GM21529 (cell line): ENCODE data around the gene ANKRD33B.
"Not testable (repeated sequence)": the region's sequence is repeated elsewhere in the genome, so short reads cannot be mapped to it uniquely, and the experiment has no call there.

ENCODE experiments used
- ATAC-seq: cut with Tn5 transposase; IDR thresholded peaks from one replicate; pipeline ENCODE4 v1.9.1; 2021; ENCODE audit not compliant: unreplicated experiment

ANKRD33B gene

GRCh38 chr5:10654566-10654965 is 90.7 kb downstream of the ANKRD33B start:
- no peak for ATAC-seq

GRCh38 chr5:10655161-10655971 is 91.5 kb downstream of the ANKRD33B start:
- peak; percentile 74 for ATAC-seq

GRCh38 chr5:10655972-10656830 is 92.3 kb downstream of the ANKRD33B start:
- ATAC-seq, result no peak

- ATAC-seq, result no peak
Observed at GRCh38 chr5:10658265-10658664, 94.4 kb downstream of the ANKRD33B start.

- no peak for ATAC-seq
Observed at GRCh38 chr5:10660135-10660534, 96.3 kb downstream of the ANKRD33B start.

GRCh38 chr5:10660720-10661387 is 97.0 kb downstream of the ANKRD33B start:
- ATAC-seq, result no peak

- ATAC-seq, result no peak
Observed at GRCh38 chr5:10661401-10661800, 97.5 kb downstream of the ANKRD33B start.

GRCh38 chr5:10662083-10662482 is 98.2 kb downstream of the ANKRD33B start:
- ATAC-seq, result no peak

GRCh38 chr5:10662661-10663488 is 99.0 kb downstream of the ANKRD33B start:
- ATAC-seq, result no peak

- ATAC-seq, result no peak
Observed at GRCh38 chr5:10663489-10664179, 99.8 kb downstream of the ANKRD33B start.

GRCh38 chr5:10664180-10664769 is 100.4 kb downstream of the ANKRD33B start:
- not testable (repeated sequence) for ATAC-seq

- ATAC-seq, result no peak
Observed at GRCh38 chr5:10665799-10666198, 101.9 kb downstream of the ANKRD33B start.

GRCh38 chr5:10666531-10667299 is 102.8 kb downstream of the ANKRD33B start:
- ATAC-seq, result no peak

- ATAC-seq, result no peak
Observed at GRCh38 chr5:10667431-10668057, 103.7 kb downstream of the ANKRD33B start.

GRCh38 chr5:10668697-10669096 is 104.8 kb downstream of the ANKRD33B start:
- no peak for ATAC-seq

GRCh38 chr5:10669983-10670382 is 106.1 kb downstream of the ANKRD33B start:
- no peak for ATAC-seq

GRCh38 chr5:10671041-10672008 is 107.5 kb downstream of the ANKRD33B start:
- ATAC-seq, result no peak
